Heart left ventricle (tissue), 13 donors: ENCODE results near the gene C2orf15.

ENCODE experiments used
- CTCF ChIP-seq, 12 donors: fragments of 200-600 bp; sonication (generic) in 4 of 12; IDR thresholded peaks; one replicate each; pipeline versions ENCODE4 v1.5.0 to v1.8.0; 2018 to 2022; ENCODE audit warnings: antibody characterized with exemption in 12 of 12, mild to moderate bottlenecking in 5 of 12
- POLR2A ChIP-seq, 2 donors: fragments of 450-650 bp; IDR thresholded peaks; one replicate each; pipeline ENCODE4 v1.6.1; 2017; ENCODE audit warnings: antibody characterized with exemption in 2 of 2, mild to moderate bottlenecking in 2 of 2, moderate library complexity in 2 of 2
- donor health status: ischemic (EF 13 %, LVEDD 7.1; RV severe dilation, severe dysfunction).
- donor health status: DM: no; HTN: yes; CAD: no.
- donor health status: DM: no; HTN: no; CAD: no.
- donor health status: ischemic (EF 25% LVEDD 6.9; RV normal size, moderate dysfunction).
- donor health status: ischemic (EF 25% LVEDD 5.7; RV mildly dilated, moderate dysfunction).
- donor health status: ischemic (EF 35%, LVEDD 5.7; RV mildly dilated, moderate dysfunction).
- donor health status: nonischemic (EF 11% LVEDD 7.7; RV severe dilation, severe dysfunction).
- donor health status: DM: yes; HTN: yes; CAD: no.
- donor health status: PGD.
- donor health status: ischemic (EF 29% LVEDD 5.4; RV normal size, mild dysfunction).
- donor health status: nonischemic (EF 23%, LVEDD 6.1; RV moderate dilation, normal function).

DNA sequence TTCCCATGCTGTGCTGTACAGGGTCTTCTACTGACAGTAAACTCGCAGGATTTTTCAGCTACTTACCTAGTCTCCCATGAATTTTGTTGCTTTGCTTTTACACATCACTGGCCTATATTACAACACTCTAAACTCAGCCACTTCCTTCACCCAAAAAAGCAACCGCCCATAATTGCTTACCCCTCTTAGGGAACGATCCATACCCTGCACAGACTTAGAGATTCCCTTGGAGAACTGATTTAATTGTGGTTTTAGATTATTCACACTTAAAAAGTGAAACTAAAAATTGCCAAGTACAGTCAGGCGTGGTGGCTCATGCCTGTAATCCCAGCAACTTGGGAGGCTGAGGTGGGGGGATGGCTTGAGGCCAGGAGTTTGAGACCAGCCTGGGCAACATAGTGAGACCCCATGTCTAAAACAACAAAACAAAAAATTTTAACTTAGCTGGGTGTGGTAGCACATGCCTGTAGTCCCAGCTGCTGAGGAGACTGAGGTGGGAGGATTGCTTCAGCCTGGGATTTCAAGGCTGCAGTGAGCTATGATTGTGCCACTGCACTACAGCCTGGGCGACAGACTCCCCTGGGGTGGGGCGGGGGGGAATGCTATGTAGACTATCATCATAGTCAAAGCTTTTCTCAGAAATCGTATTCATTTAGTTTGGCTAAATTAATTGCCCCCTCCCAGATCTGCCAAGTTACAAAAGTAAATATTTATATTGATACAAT lies 58.7 kb downstream of the C2orf15 start:
- TF ChIP-seq CTCF (IDR thresholded peaks at IDR 0.05) (no peak), POLR2A (IDR thresholded peaks at IDR 0.05) (no peak)
